OCI-LY7 (cell line): Measurements from ENCODE around the gene VPS8. TPM values are rescaled to one million over a fixed set of nuclear protein-coding genes. Genes with fewer than 3 reads are reported as not detected.

ENCODE experiments used
- BruUV-seq: library from RNA; stranded (reverse); fragments of 400-500 nt; replicated peaks from 2 replicates; lab custom pipeline; 2021; lab: Mats Ljungman, UMichigan
- CTCF ChIA-PET: fragments of 300-600 bp; sonication (Branson Sonifier 250); formaldehyde crosslinking; loops from one replicate; lab custom pipeline; 2022; ENCODE audit warnings: antibody characterized with exemption; ENCODE audit not compliant: unreplicated experiment; lab: Charles Lee
- POLR2A ChIA-PET: fragments of 300-600 bp; sonication (Branson Sonifier 250); formaldehyde crosslinking; loops from one replicate; lab custom pipeline; 2022; ENCODE audit warnings: antibody characterized with exemption; lab: Charles Lee
- DNase-seq: peaks from one replicate; pipeline ENCODE4 v3.0.0-alpha.2; 2015; ENCODE audit warnings: low spot score
- H2AFZ ChIP-seq: fragments of 200-600 bp; sonication (generic), shearing (Covaris generic); 2 replicates; pipeline ENCODE4 v1.6.1; 2014; ENCODE audit warnings: mild to moderate bottlenecking, antibody characterized with exemption, low read length, moderate library complexity
- H3K27ac ChIP-seq: fragments of 200-600 bp; sonication (generic); 2 replicates; pipeline ENCODE4 v1.5.1; 2014; ENCODE audit warnings: mixed run types, low read depth, mild to moderate bottlenecking, moderate library complexity, low read length, inconsistent platforms; ENCODE audit not compliant: poor library complexity, severe bottlenecking
- H3K36me3 ChIP-seq: fragments of 200-600 bp; sonication (generic); 2 replicates; pipeline ENCODE4 v1.6.1; 2014; ENCODE audit warnings: mild to moderate bottlenecking, antibody characterized with exemption, low read length, moderate library complexity, mixed read lengths; ENCODE audit not compliant: insufficient read depth
- H3K4me1 ChIP-seq: fragments of 200-600 bp; sonication (generic); 2 replicates; pipeline ENCODE4 v1.5.1; 2014; ENCODE audit warnings: mild to moderate bottlenecking, low read length; ENCODE audit not compliant: insufficient read depth, poor library complexity, severe bottlenecking
- H3K4me2 ChIP-seq: fragments of 200-600 bp; sonication (generic); 2 replicates; pipeline ENCODE4 v1.6.1; 2014; ENCODE audit warnings: mild to moderate bottlenecking, low read length
- H3K4me3 ChIP-seq: fragments of 200-600 bp; sonication (generic); 2 replicates; pipeline ENCODE4 v1.5.1; 2014; ENCODE audit warnings: mild to moderate bottlenecking, low read depth, low read length; ENCODE audit not compliant: poor library complexity, severe bottlenecking
- H3K79me2 ChIP-seq: fragments of 200-600 bp; sonication (generic); 2 replicates; pipeline ENCODE4 v1.6.1; 2016; ENCODE audit warnings: low read depth, mild to moderate bottlenecking, low read length, moderate library complexity, mixed read lengths; ENCODE audit not compliant: insufficient read depth
- H3K9me2 ChIP-seq: fragments of 200-600 bp; sonication (generic); 2 replicates; pipeline ENCODE4 v1.6.1; 2016; ENCODE audit warnings: mild to moderate bottlenecking, low read length, mixed read lengths; ENCODE audit not compliant: insufficient read depth
- H3K9me3 ChIP-seq: fragments of 200-600 bp; sonication (generic); 2 replicates; pipeline ENCODE4 v1.6.1; 2014; ENCODE audit warnings: mild to moderate bottlenecking, mixed run types, low read length, mixed read lengths
- H4K20me1 ChIP-seq: fragments of 200-600 bp; sonication (generic); 2 replicates; pipeline ENCODE4 v1.6.1; 2014; ENCODE audit warnings: mild to moderate bottlenecking, antibody characterized with exemption, low read length, moderate library complexity, mixed read lengths; ENCODE audit not compliant: insufficient read depth
- CTCF ChIP-seq: fragments of 200-600 bp; sonication (generic); conservative IDR thresholded peaks from 2 replicates; pipeline ENCODE4 v1.5.1; 2014; ENCODE audit warnings: mild to moderate bottlenecking, antibody characterized with exemption, low read length, moderate library complexity, mixed read lengths
- EZH2phosphoT487 ChIP-seq: fragments of 200-600 bp; sonication (generic); IDR thresholded peaks from 2 replicates; pipeline ENCODE4 v1.6.1; 2018; ENCODE audit warnings: low read depth, borderline replicate concordance, mild to moderate bottlenecking, mixed run types, antibody characterized with exemption, low read length, moderate library complexity, mixed read lengths
- intact Hi-C: fragments of 100-400 bp; cut with micrococcal nuclease; formaldehyde crosslinking; loops from one replicate; pipeline ENCODE4 v1.10.0; 2022; ENCODE audit not compliant: unreplicated experiment
- total RNA-seq, 2 experiments: library from RNA; depleted of rRNA in 1 of 2; stranded (reverse); fragments of >200 nt in 1 of 2; shearing (Covaris generic) in 1 of 2; gene quantifications; 2 replicates each; pipeline ENCODE4 v1.2.3, GENCODE V29; 2014 to 2022

VPS8 gene
- total RNA-seq, 2 experiments from 2014 or later = 33.5 to 44.9 TPM

GRCh38 chr3:185029086-185029485 is 217.1 kb downstream of the VPS8 start:
- Histone ChIP-seq H3K79me2 (no peaks in the 10 kb centered on the region), H3K36me3 (no peaks in the 10 kb centered on the region), H3K27ac (no peak overlapping the region), H3K9me3 (no peaks in the 10 kb centered on the region), H3K4me2 (no peak overlapping the region), H3K9me2 (no peaks in the 10 kb centered on the region), H2AFZ (no peak overlapping the region), H4K20me1 (no peaks in the 10 kb centered on the region), H3K4me3 (no peak overlapping the region), H3K4me1 (no peaks in the 10 kb centered on the region)
- TF ChIP-seq CTCF = no peak
- TF ChIP-seq EZH2phosphoT487 = no peak
- POLR2A ChIA-PET = interaction anchor here (0.5 kb wide), 1 partner anchor 342 kb away, joined by 6 read pairs; no protein-coding TSS in a partner anchor
- CTCF ChIA-PET = no interaction called here
- intact Hi-C loops = no loop called here
- no TSS peak for BruUV-seq
- no peak for DNase-seq

- ChIA-PET CTCF (no interaction called here), POLR2A (no interaction called here)
- Histone ChIP-seq H3K9me3 (no peaks in the 10 kb centered on the region), H4K20me1 (no peaks in the 10 kb centered on the region), H3K4me3 (no peak overlapping the region), H3K36me3 (no peaks in the 10 kb centered on the region), H3K4me1 (no peaks in the 10 kb centered on the region), H3K9me2 (no peaks in the 10 kb centered on the region), H2AFZ (no peak overlapping the region), H3K27ac (no peak overlapping the region), H3K79me2 (no peaks in the 10 kb centered on the region), H3K4me2 (no peak overlapping the region)
- TF ChIP-seq CTCF = no peak
- no peak for TF ChIP-seq EZH2phosphoT487
- intact Hi-C loops = no loop called here
- DNase-seq = no peak
- no TSS peak for BruUV-seq
These were observed 218.4 kb downstream of the VPS8 start for GRCh38 chr3:185030399-185030798.

- Histone ChIP-seq H3K9me3 (no peaks in the 10 kb centered on the region), H3K27ac (no peak overlapping the region), H3K4me3 (no peak overlapping the region), H3K9me2 (no peaks in the 10 kb centered on the region), H3K36me3 (no peaks in the 10 kb centered on the region), H4K20me1 (no peaks in the 10 kb centered on the region), H2AFZ (no peak overlapping the region), H3K4me2 (no peak overlapping the region), H3K79me2 (no peaks in the 10 kb centered on the region), H3K4me1 (no peaks in the 10 kb centered on the region)
- no peak for DNase-seq
- TF ChIP-seq EZH2phosphoT487 (no peak), CTCF (no peak)
- intact Hi-C loops = no loop called here
- CTCF ChIA-PET = no interaction called here
- BruUV-seq = no TSS peak
- POLR2A ChIA-PET = interaction anchor here (0.7 to 0.9 kb wide), 2 partner anchors 36 to 49 kb away, joined by 3 to 6 read pairs; no protein-coding TSS in a partner anchor
These were observed 219.0 kb downstream of the VPS8 start for GRCh38 chr3:185030951-185031350.
